Activated effector memory CD4-positive, alpha-beta T cell treated with Interleukin-2 at 50 U/mL for 16 hours (primary cell): ENCODE results near the gene ZFR2.
"Not testable (repeated sequence)": the region's sequence is repeated elsewhere in the genome, so short reads cannot be mapped to it uniquely, and the experiment has no call there.

ENCODE experiments used
- DNase-seq: peaks from one replicate; pipeline ENCODE4 v3.0.0-alpha.2; 2020

ZFR2 gene

GRCh38 chr19:3868770-3869456 is at the start of gene ZFR2:
TSS of gene ZFR2 (minus strand) at chr19:3869038. CDS start at chr19:3869017, 21 bp downstream.
- no peak for DNase-seq

DNA sequence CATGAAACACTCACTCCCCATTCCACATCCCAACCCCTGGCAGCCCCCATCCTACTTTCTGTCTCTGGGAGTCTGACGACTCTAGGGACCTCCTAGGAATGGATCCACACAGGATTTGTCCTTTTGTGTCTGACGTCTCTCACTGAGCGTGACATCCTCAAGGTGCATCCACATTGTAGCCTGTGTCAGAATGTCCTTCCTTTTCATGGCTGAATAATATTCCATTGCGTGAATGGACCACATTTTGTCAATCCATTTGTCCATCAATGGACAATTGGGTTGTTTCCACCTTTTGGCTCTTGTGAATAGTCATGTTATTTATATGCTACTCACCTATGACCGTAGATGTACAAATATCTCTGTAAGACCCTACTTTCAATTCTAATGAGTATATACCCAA is 47.2 kb upstream of the ZFR2 start:
- DNase-seq: no peak

- DNase-seq: no peak
These were observed 45.4 kb upstream of the ZFR2 start for GRCh38 chr19:3914199-3914598.

DNA sequence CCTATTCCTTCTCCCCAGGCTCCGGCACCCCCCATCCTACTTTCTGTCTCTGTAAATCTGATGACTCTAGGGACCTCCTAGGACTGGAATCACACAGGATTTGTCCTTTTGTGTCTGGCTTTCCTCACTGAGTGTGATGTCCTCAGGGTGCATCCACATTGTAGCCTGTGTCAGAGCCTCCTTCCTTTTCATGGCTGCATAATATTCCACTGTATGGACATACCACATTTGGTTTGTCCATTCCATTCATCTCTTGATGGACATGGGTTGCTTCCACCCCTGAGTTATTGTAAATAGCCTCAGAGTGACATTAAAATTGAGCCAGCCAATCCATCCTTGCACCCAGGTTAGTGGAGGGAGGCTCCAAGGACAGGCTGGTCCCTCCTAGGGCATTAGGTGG is 41.3 kb upstream of the ZFR2 start:
- no peak for DNase-seq

DNA sequence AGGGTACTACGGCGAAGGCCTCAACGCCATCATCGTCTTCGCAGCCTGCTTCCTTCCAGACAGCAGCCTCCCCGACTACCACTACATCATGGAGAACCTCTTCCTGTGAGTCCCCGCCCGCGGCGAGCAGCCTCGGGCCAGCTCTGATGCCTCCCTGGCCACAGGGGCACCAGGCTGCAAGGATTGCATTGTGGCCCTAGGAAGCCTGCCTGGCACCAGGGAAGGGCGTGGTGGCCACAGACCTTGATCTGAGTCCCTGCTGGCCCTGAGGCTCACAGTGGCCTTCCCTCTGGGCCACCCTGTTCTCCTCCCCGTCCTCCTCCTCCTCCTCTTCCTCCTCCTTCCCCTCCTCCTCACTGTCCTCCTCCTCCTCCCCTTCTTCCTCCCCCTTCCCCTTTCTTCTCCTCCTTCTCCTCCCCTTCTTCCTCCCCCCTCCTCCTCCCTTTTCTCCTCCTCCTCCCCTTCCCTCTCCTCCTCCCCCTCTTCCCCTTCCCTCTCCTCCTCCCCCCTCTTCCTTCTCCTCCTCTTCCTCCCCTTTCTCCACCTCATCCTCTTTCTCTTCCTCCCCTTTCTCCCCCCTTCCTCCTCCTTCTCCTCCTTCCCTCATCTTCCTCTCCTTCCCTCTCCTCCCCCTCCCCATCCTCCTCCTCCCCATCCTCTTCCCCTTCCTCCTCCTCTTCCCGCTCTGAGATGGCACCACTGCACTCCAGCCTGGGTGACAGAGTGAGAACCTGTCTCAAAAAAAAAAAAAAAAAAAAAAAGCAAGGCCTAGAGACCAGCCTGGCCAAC is 39.6 kb upstream of the ZFR2 start:
- DNase-seq: no peak

DNA sequence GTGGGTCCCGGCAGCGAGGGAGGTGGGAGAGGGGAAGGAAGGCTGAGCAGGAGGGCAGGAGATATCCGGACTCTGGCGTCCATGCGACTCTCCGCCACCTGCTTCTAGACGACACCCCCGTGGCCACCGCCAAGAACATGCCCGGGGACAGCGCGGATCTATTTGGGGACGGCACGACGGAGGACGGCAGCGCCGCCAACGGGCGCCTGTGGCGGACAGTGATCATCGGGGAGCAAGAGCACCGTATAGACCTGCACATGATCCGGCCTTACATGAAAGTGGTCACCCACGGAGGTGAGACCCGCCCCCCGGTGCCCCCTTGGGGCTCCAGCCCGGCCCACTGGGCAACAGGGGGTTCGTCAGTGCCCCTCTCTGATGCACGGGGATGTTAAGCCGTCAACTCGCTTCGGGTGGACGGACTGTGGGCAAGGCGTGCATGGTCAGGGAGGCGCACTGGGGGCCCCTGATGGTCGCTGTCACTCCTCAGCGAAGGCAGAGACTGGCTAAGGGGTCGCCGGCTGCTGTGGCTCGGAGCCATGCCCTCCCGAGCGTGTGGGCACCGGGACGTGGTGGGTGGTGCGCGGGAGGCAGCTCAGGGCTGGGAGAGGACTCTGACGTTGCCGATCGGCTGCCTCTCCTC is 38.9 kb upstream of the ZFR2 start:
- no peak for DNase-seq

- no peak for DNase-seq
These were observed 35.4 kb upstream of the ZFR2 start for GRCh38 chr19:3904233-3904632.

DNA sequence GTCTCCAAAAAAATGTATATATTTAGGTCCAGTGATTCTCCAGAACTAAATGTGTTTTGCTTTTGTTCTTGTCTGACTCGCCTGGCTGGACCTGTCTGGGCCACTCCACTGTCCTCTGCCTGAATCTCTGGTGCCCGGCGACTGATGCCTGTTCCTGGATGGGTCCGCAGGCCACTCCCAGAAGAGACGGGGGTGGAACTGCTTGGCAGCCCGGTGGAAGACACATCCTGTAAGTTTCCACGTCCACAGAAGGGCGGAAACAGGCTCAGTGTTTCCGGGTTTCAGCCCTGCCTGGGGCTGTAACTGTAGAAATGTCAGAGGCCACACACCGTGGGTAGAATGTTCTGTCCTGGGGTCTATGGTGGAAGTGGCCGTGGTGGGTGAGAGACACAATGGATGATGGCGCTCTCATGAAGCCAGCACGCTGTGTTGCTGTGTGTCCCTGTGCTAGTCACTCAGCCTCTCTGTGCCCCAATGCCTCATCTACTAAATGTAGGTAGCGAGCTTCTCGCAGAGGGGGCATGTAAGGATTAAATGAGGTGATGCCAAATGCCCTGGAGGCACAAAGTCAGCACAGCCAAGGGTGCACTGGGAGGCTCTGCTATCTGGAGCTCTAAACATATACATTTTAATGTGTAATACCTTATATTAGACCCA is 33.6 kb upstream of the ZFR2 start:
- no peak for DNase-seq

GRCh38 chr19:3899531-3900294 is 30.9 kb upstream of the ZFR2 start:
- DNase-seq: no peak

GRCh38 chr19:3898426-3898825 is 29.6 kb upstream of the ZFR2 start:
- no peak for DNase-seq

DNA sequence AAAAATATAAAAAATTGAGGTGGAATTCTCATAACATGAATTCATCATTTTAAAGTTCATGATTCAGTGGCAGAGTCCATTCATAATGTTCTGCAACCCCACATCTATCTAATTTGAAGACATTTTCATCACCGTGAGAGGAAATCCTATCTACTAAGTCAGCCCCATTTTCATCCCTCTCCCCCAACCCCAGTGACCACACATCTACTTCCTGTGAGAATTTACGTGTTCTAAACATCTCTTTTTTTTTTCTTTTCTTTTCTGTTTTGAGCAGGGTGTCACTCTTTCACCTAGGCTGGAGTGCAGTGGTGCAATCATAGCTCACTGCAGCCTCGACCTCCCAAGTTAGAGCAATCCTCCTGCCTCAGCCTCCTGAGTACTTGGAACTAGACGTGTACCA is 29.1 kb upstream of the ZFR2 start:
- DNase-seq: no peak

GRCh38 chr19:3895788-3896187 is 26.9 kb upstream of the ZFR2 start:
- DNase-seq: no peak

DNA sequence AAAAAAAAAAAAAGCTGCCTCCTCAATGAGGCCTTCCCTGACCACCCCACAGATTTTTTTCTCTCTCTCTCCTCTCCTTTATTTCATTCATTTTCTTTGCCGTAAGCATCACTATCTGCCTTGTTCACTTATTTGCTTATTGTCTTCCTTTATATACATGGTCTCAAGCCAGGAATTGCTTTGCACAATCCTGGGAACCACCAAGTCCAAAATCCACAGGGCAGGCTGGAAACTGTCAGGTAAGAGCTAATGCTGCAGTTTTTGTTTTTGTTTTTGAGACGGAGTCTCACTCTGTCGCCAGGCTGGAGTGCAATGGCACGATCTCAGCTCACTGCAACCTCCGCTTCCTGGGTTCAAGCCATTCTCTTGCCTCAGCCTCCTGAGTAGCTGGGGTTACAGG is 26.1 kb upstream of the ZFR2 start:
- not testable (repeated sequence) for DNase-seq

DNA sequence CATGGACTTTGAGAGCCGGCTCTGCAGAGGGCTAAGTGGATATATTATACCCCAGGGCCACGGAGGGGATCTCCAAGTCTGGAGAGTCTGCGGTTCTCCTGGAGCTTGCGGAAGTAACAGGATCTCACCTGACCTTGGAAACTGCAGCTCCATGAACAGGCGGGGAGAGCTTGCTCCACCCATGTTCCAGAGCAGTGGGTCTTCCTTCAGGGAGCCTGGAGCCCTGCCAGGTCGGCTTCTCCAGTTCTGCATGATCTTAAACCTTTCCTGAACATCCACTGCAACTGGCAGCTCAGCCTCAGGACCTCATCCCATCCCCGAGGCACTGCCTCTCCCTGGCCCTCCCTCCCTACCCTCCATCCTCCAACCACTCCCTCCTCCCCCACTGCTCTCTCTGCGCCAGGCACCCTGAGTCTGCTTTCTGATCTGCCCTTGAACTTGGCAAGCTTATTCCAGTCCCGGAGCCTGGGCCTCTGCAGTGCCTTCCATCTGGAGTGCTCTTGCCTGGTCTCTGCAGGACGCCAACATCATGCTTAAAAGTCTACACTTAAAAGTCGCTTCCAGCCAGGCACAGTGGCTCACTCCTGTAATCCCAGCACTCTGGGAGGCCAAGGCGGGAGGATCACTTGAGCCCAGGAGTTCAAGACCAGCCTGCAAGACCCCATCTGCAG is 24.8 kb upstream of the ZFR2 start:
- DNase-seq: no peak

DNA sequence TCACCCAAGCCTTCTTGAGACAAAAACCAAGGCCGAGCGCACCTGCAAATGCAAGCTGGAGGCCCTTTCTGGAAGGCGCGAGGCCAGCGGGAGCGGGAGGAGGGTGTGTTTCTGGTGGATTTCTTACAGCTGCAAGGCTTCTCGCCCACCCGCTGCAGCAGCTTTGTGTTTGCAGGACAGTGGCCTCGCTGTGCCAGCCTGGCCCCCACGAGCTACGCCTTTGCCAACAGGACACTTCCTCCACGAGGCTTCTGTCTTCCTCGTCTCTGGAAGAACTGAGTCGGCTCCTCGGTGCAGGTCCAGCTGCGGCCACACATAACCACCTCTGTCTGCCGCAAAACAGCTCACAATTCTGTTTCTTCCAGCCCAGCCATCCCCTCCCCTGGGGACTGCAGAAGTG is 21.8 kb upstream of the ZFR2 start:
- no peak for DNase-seq

GRCh38 chr19:3882041-3882384 is 13.2 kb upstream of the ZFR2 start:
- no peak for DNase-seq

- no peak for DNase-seq
These were observed 12.6 kb upstream of the ZFR2 start for GRCh38 chr19:3881272-3882040.

GRCh38 chr19:3880471-3881271 is 11.8 kb upstream of the ZFR2 start, which contains the start of gene ATCAY:
TSS of gene ATCAY (plus strand) at chr19:3880685. CDS start at chr19:3885768, 5,083 bp downstream.
- no peak for DNase-seq

DNA sequence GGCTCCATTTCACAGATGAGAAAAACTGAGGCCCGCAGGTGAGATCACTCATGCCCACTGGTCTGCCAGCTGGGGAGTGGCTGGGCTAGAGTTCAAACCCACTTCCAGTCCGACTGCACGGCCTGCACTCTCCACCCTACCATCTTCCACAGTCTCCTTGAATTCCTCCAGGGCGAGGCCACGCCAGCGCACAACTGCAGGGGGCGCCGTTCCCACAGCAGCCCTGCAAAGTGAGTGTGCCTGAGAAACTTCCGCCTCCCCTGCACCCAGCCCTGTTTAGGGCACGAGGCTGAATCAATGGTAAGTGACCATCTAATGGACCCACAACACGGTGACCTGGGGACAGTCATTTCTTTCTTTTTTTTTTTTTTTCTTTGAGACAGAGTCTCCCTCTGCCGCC is 10.8 kb upstream of the ZFR2 start:
- DNase-seq: no peak

DNA sequence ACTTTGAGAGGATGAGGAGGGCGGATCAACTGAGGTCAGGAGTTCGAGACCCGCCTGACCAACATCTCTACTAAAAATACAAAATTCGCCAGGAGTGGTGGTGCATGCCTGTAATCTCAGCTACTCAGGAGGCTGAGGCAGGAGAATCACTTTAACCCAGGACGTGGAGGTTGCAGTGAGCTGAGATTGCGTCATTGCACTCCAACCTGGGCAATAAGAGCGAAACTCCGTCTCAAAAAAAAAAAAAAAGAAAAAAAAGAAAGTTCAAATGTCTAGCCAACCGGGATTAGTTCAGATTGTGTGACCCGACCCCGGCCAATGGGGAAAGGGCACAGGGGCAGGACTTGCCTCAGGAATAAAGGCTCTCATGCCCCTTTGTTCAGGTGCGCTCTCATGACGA is 5.9 kb upstream of the ZFR2 start:
- DNase-seq: not testable (repeated sequence)
